GM21390 (cell line): ENCODE results near the gene NXPE3.
"Not testable (repeated sequence)": the region's sequence is repeated elsewhere in the genome, so short reads cannot be mapped to it uniquely, and the experiment has no call there.

Experiments
- ATAC-seq: cut with Tn5 transposase; IDR thresholded peaks from one replicate; pipeline ENCODE4 v1.9.1; 2021; ENCODE audit not compliant: unreplicated experiment

Gene NXPE3

DNA sequence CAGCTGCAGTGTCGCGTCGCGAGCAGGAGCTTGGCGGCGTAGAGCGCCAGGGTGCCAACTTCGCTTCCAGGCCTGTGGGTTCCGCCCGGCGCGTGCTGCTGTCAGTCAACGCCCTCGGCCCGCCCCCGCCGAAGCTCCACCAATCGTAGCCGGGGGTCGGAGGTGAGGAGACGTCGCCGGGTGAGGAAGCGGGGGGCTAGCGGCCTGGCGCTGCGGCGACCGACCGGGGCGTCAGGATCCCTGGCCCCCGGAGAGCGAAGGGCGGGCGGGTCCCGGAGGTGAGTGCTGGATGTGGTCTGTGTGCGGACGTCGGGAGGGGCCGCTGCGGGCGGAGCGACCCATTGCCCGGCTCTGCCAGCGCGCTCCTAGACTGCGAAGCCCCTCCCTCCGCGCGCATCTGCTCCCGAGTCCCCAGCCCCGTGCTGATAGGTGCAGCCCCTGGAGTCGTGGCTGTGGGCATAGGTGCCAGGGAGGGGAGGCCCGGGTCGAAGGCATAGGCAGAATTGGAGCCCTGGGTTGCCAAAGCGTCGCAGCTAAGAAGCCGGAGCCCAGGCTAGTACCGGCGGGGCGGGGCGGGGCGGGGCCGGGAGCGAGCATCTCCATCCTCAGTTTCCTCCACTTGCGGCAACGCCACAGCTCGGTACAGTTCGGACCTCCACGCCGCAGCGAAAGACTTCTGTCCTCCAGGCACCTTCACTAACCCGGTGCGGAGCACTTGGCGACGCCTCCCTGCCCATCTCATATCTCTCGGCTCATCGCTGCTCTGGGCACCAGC, at the start of gene NXPE3:
Gene NXPE3, plus strand, starts transcription at position 165 of the 775 bp plus-strand sequence. CDS start 6,386 bp downstream, outside the sequence.
- ATAC-seq: peak; percentile 94

DNA sequence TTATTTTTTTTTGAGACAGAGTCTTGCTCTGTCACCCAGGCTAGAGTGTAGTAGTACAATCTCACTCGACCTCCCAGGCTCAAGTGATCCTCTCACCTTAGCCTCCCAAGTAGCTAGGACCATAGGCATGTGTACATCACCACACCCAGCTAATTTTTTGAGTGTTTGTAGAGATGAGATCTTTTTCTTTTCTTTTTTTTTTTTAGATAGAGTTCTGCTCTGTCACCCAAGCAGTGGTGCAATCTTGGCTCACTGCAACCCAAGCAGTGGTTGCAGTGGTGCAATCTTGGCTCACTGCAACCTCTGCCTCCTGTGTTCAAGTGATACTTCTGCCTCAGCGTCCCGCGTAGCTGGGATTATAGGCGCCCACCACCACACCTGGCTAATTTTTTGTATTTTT, 49.4 kb upstream of the NXPE3 start:
- no peak for ATAC-seq

DNA sequence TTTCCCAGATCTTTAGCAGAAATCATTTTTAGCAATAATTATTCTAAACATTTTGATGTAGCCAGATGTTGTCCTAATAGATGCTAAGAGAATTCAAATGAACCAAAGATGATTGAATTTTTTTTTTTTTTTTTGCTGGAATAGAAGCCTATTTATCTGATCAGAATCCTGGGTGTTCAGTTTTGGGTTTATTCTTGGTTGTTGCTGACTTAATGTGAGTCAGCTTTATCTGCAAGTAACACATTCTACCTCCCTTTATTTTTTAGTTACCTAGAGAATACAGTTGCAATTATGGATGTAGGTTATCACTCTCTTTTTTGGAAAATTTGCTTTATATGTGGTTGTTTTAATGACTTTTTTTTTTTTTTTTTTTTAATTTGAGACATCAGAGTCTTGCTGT, 48.2 kb upstream of the NXPE3 start:
- no peak for ATAC-seq

DNA sequence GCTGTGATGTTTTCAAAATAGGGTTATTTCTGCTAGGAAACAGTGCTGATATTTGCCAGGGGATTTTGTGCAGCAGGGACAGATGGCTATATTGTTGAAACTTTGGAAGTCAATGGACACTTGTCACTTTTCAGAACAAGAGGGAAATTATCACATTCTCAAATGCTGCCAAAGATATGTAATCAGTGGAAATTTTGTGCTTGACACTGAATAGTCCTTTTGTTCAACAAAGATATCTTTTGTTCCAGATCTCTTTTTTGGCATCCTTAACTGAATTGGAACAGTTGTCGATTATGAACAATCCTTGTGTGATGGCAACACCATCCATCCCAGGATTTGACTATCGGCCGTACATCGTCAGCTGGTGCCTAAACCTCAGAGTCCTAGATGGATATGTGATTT, 46.8 kb upstream of the NXPE3 start:
- no peak for ATAC-seq

- no peak for ATAC-seq
Measured at GRCh38 chr3:101735833-101736232, 43.2 kb upstream of the NXPE3 start.

GRCh38 chr3:101741914-101742313, 37.1 kb upstream of the NXPE3 start:
- ATAC-seq: not testable (repeated sequence)

GRCh38 chr3:101744811-101745210, 34.2 kb upstream of the NXPE3 start:
- ATAC-seq: no peak

DNA sequence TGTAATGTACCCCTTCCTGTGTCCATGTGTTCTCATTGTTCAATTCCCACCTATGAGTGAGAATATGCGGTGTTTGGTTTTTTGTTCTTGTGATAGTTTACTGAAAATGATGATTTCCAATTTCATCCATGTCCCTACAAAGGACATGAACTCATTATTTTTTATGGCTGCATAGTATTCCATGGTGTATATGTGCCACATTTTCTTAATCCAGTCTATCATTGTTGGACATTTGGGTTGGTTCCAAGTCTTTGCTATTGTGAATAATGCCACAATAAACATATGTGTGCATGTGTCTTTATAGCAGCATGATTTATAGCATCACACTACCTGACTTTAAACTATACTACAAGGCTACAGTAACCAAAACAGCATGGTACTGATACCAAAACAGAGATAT, 33.1 kb upstream of the NXPE3 start:
- ATAC-seq: not testable (repeated sequence)

- not testable (repeated sequence) for ATAC-seq
Measured at GRCh38 chr3:101753386-101754113, 25.5 kb upstream of the NXPE3 start.

DNA sequence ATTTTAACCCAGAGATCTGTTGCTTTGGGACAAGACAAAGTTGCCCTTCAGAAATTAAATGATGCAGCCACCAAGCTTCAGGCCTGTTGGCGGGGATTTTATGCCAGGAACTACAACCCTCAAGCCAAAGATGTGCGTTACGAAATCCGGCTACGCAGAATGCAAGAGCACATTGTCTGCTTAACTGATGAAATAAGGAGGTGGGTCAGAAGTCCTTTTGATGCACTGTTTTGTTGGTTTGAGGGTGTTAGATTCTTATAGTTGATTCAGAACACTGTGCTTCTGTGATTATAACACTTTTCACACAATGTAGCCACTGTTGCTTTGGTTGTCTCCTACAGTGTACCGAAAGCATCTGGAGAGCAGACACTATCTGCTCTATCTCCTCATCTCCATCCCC, 20.8 kb upstream of the NXPE3 start:
- ATAC-seq: no peak

DNA sequence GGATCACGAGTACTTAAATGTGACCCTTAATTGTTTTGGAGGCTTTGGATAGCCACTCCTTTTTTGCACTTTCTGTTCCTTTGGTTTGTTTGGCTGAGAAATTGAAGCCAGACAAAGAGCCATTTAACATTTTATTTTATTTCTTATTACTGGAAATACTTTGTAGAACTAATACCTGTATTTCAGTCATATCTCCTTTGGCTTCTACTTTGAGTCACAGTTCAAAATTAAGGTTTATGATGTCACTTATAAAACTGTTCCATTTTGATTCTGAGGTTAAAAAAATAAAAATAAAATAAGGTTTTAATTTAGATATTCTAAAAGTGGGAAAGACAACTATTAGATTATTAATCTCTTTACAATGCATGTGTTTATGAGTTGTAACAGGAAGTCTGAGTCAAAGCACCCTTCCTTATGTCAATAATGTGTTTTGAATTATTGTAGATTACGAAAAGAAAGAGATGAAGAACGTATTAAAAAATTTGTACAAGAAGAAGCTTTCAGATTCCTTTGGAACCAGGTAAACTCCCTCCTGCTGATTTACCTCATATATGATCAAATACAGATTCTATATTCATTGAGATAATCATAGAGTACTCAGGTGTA, 16.9 kb upstream of the NXPE3 start:
- no peak for ATAC-seq

- ATAC-seq: not testable (repeated sequence)
Measured at GRCh38 chr3:101777745-101778281, 1.2 kb upstream of the NXPE3 start.

DNA sequence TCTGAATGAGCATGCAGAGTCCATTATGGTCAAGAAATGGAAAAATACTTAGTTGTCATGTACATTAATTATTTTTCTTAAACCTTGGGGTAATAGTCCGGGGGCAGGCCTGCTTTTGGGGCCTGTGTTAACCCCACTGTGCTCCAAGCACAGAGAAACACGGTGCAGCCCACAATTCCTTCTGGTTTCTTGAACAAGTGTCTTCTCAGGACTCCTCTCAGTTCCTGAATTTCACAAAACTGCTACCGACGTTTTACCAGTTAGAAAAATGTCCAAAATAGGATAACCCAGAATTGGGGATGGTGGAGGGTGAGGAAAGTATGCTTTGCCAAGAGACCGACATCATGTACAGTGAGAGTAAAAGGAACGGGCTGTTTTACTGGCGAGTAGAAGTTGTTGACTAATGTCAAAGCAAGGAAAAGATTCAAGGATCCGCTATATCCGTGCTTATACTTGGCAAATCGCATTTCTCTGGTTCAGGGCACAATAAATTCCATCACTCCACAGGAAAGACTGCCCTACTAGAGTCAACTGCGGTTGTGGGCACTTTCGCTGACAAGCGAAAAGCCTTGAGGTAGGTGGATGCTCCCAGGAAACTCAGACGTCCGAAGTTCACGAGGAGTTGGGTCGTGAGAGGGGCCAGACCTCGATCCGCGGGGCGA, 495 bp upstream of the NXPE3 start:
- ATAC-seq: no peak

GRCh38 chr3:101779822-101780381, 891 bp downstream of the NXPE3 start:
- no peak for ATAC-seq

DNA sequence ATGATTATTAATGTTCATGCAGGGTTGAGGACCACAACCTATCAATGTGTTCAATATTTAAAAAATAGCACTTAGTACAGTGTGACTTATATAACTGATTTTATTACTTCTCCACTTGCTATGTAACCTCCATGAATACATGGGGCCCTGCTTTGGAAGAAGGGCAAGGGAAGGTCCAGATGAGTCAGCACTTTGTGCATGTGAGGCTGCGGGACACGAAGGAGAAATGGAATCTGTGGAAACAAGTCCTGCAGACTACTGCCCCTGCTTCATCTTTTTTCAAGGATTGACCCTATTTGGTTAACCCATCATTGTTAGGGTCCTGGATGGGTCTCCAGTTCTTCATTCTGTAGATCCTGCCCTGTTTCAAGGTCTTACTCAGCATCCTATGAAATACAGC, 1.6 kb downstream of the NXPE3 start:
- ATAC-seq: no peak

DNA sequence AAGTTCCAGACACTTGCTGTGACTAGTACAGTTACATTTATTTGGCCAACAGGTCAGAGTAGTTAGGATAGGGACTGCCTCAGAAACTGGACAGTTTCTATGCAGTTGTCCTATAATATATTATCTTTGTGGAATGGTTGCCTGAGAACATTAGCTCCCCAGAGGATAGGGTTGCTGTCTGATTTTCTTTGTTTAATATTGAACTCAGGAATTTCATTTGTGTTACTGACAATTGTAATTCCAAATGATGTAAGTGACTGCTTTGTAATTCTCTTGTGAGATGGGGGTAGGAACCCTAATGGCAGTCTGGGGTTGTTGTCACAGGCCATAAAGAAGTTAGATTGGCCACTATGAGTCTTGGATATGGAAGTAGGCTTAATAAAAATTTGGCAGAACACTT, 2.2 kb downstream of the NXPE3 start:
- no peak for ATAC-seq

DNA sequence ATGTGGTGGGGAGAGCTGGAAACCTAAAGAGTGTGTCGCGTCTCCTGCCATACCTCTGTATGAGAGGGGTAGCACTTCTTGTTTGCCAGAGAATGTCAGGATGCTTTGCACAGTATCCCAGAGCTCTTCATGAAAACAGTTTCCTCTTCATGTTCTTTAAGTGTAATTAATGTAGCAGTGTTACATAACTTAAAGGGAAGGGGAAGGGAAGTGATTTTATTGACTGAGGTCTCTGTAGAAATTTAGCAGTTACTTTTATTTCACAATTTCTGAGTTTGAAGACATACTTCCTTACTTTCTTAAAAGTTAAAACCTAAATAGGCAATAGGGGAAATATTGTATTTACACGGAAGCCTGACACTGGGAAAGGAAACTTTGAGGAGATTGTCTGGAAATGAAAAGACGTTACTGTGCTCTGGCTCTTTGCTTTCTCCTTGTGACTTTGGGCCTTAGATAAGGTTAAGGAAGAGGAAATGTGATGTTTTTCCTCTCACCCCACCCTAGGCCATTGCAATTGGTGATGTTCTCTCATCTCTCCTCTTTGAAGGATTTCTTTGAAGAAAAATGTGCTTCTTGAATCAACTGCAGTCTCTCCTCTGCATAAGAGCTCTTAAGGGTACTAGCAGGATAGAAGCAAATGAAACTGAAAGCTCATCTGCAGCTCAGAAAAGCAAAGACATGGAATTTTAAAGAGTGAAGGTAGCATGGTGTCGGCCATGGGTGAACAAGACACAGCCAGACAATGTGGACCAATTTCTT, 6.0 kb downstream of the NXPE3 start:
- no peak for ATAC-seq

DNA sequence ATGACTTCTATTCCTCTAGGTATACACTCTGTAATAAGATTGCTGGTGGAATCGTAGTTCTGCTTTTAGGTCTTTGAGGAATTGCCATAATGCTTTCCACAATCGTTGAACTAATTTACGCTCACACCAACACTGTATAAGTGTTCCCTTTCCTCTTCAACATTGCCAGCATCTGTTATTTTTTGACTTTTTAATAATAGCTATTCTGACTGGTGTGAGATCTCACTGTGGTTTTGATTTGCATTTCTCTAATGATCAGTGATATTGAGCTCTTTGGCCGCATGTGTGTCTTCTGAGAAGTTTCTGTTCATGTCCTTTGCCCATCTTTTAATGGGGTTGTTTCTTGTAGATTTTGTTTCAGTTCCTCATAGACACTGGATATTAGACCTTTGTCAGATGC, 12.8 kb downstream of the NXPE3 start:
- peak; percentile 98 for ATAC-seq

DNA sequence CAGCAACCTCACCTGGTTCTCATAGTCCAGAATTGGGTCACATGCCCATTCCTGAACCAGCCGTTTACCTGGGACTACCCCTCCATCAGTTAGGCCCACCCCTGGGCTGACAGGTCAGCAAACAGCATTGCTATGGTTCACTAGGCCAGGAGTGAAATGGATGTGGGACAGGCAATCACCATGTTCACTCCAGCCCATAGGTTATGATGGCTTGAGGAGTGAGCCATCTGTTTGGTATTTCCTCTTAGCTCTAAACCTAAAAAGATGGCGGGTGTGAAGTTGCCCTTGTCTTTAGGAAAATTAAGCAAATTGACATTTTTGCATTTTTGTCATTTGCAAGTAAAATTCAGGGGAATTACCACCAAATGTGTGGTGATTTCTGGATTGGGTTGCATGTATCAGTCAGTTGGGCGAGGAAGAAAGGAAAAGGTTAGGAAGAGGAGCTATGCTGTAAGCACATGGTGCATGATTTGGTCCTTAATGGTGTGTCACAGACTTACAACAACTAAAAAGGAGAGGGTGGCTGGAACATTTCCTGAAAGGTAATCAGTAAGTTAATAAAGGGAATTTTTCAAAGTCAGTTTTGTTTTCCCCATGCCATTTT, 17.2 kb downstream of the NXPE3 start:
- no peak for ATAC-seq

DNA sequence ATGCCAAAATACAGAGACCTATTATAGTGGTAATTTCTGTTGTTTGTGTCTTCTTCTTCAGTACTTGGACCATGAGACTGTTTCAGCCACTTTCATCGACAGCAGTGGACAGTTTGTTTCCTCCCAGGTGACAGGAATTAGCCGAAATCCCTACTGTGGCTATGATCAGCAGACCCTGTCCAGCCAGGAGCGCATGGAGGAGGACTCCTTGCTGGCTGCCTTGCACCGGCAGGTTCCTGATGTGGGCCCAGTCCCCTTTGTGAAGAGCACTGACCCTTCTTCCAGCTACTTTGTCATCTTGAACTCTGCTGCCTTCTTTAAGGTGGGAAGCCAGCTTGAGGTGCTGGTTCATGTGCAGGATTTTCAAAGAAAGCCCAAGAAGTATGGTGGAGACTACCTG, 22.2 kb downstream of the NXPE3 start:
- no peak for ATAC-seq
